GM18951 (cell line): ENCODE measurements around the gene MAP3K20.
"Not testable (repeated sequence)": the region's sequence is repeated elsewhere in the genome, so short reads cannot be mapped to it uniquely, and the experiment has no call there.

ENCODE experiments used
- POLR2A ChIP-seq: IDR thresholded peaks from 4 replicates; pipeline ENCODE4 v1.6.1; 2011; ENCODE audit warnings: mild to moderate bottlenecking; ENCODE audit not compliant: insufficient read length, insufficient read depth; ENCODE audit errors: extremely low read depth
- in situ Hi-C: fragments of 300-500 bp; cut with MboI; formaldehyde crosslinking; loops from one replicate; pipeline ENCODE4 v1.12.0; 2022; ENCODE audit warnings: low sequenced_read_pairs, mixed read lengths, inconsistent platforms; ENCODE audit not compliant: unreplicated experiment

Gene MAP3K20

GRCh38 chr2:173159791-173160463 lies 84.3 kb downstream of the MAP3K20 start:
- TF ChIP-seq POLR2A: no peak
- in situ Hi-C loops: no loop called here

- TF ChIP-seq POLR2A: no peak
- in situ Hi-C loops: no loop called here
Observed at GRCh38 chr2:173160618-173161017, 85.0 kb downstream of the MAP3K20 start.

GRCh38 chr2:173161040-173161439 lies 85.4 kb downstream of the MAP3K20 start:
- in situ Hi-C loops: no loop called here
- no peak for TF ChIP-seq POLR2A

- no peak for TF ChIP-seq POLR2A
- in situ Hi-C loops: no loop called here
Observed at GRCh38 chr2:173161507-173161906, 85.9 kb downstream of the MAP3K20 start.

- in situ Hi-C loops: not testable (repeated sequence)
Observed at GRCh38 chr2:173163357-173163756, 87.7 kb downstream of the MAP3K20 start.

- in situ Hi-C loops: no loop called here
- TF ChIP-seq POLR2A: no peak
Observed at GRCh38 chr2:173164396-173164795, 88.8 kb downstream of the MAP3K20 start.

- TF ChIP-seq POLR2A: no peak
- in situ Hi-C loops: no loop called here
Observed at GRCh38 chr2:173165443-173166238, 90.0 kb downstream of the MAP3K20 start.

GRCh38 chr2:173171321-173171720 lies 95.7 kb downstream of the MAP3K20 start:
- in situ Hi-C loops: no loop called here

GRCh38 chr2:173171924-173172643 lies 96.4 kb downstream of the MAP3K20 start:
- in situ Hi-C loops: no loop called here
- no peak for TF ChIP-seq POLR2A

More at GRCh38 chr2:173171321-173171720, 95.7 kb downstream of the MAP3K20 start:
- no peak for TF ChIP-seq POLR2A

GRCh38 chr2:173174339-173174738 lies 98.7 kb downstream of the MAP3K20 start:
- in situ Hi-C loops: not testable (repeated sequence)

- TF ChIP-seq POLR2A: no peak
- in situ Hi-C loops: no loop called here
Observed at GRCh38 chr2:173175222-173175621, 99.6 kb downstream of the MAP3K20 start.

- no peak for TF ChIP-seq POLR2A
- in situ Hi-C loops: no loop called here
Observed at GRCh38 chr2:173181982-173182381, 106.3 kb downstream of the MAP3K20 start.
